ENCODE results near the gene ZNF23.
A peak's percentile ranks its signal among the peaks of the same experiment; 100 is the strongest.

Gene ZNF23

DNA sequence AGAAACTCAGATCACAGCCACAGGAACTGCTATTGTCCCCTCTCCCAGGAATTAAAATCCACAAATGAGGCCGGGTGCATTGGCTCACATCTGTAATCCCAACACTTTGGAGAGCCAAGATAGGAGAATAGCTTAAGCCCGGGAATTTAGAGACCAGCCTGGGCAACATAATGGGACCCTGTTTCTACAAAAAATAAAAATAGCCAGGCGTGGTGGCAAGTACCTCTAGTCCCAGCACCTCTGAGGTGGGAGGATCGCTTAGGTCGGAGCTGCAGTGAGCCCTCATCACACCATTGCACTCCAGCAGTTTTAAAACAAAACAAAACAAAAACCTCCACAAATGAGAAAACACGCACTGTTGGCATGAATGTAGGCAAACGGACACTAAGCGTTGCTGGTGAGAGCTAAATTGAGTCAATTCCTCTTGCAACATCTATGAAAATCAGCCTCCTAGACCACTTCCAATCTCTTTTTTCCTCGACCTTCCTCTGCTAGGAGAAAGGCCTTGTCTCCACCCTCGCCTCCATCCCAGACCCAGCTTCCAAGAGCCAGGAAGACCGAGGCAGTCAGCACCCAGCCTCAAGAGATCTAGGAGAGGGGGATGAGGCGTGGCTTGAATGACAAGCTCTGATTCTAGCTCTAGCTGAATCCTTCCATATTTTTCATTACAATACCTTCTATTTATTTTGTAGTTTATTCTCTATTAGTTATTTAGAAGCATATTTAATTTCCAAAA is 35.0 kb downstream of the ZNF23 start:
- no peak for DNase-seq

DNA sequence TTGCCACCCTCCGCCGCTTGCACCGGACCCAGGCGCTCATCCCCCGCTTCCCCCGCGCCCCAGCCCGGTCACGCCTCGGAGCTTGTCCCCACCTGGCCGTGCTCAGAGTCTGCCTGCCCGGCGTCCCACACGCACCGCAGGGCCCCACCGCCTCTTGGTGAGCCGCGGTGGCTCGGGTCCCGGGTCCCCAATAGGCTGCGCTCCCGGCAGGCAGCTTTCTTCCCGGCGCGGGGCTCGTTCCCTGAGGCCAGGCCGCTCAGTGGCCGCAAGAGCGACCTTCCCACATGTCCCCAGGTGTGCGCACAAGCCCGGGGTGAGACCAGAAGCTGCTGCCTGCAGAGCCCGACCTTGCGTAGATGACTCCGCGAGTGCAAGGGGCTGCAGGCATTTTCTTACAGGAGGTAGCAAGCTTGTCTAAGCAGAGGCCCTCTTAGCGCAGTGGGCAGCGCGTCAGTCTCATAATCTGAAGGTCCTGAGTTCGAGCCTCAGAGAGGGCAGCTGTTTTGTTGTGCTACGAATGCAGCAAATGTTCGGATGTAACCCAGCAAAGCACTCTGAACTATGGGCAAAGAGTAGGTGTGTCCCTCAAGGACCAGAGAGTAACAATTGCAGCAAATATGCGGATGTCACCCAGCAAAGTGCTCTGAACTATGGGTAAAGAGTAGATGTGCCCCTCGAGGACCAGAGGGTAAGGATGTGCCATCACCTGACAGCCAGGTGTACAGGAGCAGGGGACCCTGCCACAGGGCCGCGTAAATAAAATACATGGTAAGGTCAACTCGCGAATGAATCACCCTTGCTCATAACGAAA is 35.8 kb downstream of the ZNF23 start:
- peak in 4 of 56 donors; percentile 3 to 11 (median 6) for DNase-seq

GRCh38 chr16:71425746-71426068 is 36.3 kb downstream of the ZNF23 start:
- no peak for DNase-seq

- no peak for DNase-seq
Observed at GRCh38 chr16:71424626-71425025, 37.4 kb downstream of the ZNF23 start.

GRCh38 chr16:71423865-71424264 is 38.2 kb downstream of the ZNF23 start:
- DNase-seq: no peak

GRCh38 chr16:71423016-71423415 is 39.0 kb downstream of the ZNF23 start:
- DNase-seq: no peak

DNA sequence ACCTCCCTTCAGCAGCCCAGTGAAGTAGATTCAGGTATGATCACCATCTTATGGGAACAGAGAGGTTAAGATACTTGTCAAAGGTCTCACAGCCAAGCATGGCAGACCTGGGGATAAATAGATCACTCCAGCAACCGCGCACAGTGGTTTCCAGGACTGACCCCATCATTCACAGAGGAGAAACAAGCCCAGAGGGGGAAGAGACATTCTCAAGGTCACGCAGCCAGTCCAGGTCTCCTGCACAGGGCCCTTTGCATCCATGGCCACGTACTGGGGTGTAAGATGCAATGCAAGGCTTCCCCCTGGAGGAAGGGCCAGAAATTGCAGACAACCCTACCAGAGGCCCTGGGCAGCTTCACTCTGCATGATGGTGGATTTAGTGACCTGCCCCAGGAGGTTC is 40.1 kb downstream of the ZNF23 start:
- DNase-seq: no peak

DNA sequence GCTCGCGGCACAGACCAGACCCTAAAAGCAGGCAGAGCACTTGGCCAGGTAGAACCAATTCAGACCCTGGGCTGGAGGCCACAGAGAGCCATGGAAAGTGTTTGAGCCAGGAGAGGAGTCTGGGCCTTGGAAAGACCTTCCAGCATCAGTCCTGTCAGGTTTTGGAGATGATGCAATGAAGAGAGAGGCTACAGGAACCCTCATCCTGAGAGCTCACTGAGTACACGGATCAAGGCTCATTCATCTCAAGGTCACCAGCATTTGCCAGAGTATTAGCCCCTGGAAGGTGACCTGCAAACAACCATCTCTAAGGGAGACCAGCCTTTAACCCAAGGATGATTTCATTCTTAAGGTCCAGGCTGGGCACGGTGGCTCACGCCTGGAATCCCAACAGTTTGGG is 48.0 kb downstream of the ZNF23 start:
- no peak for DNase-seq

GRCh38 chr16:71413341-71413740 is 48.7 kb downstream of the ZNF23 start:
- no peak for DNase-seq

DNA sequence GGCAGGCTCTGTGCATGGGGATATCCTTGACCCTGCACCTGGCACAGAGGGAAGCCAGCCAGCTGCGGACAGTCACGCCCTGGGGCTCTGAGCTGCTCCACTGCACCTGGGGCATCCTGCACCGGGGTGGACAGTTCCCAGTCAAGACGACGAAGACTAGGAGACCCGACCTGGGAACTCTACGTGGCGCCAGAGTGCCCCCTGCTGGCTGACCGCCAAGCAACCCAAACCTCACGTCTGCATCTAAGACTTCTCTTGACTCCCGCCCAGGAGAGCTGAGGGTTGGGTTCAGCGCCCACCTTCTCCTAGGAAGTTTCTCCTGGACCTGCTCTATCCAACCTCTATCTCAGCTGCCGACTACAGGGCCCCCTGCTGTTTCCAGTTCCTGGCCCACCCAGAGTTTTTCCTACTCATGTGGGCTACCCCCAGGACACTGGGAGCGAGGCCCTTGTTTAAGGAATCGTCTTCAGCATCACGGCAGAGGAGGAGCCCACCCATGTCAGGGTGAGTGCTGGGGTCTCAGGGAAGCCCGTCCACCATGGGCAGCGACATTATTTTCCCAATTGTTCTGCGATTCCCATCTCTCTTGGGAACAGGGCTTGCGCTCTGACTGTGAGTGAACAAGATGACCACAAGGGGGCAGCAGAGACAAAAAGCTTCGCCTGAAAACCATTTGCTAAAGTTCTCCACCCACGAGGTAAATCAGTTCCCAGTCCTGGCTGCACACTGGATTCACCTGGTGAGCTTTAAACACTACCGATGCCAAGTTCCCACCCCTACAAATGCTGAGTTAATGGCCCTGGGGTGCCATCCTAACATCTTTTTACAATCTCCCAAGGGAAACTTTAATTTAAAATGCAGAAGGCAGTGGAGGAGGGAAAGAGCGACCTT is 49.5 kb downstream of the ZNF23 start:
- peak in 49 of 56 donors; percentile 0 to 74 (median 31) for DNase-seq

GRCh38 chr16:71410146-71410545 is 51.9 kb downstream of the ZNF23 start:
- no peak for DNase-seq

- DNase-seq: no peak
Observed at GRCh38 chr16:71409011-71409775, 52.9 kb downstream of the ZNF23 start.

- DNase-seq: no peak
Observed at GRCh38 chr16:71408536-71408935, 53.5 kb downstream of the ZNF23 start.

DNA sequence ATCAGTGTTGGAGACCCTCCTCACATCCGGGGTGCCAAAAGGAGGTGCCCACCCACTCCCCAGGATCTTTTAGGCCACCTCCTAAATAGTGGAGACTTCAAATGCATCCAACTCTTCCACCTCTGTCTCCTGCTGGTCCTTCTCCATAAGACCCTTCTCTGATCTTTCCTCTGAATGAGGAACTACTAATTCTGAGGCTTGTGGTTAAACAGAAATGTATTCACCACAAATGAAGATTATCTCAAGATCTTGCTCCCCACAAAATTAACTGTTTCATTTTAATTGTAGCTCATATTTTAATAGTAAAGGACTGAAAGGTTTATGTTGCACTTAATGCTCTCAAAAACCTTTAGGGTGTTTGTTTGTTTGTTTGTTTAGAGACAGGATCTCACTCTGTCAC is 54.3 kb downstream of the ZNF23 start:
- no peak for DNase-seq

DNA sequence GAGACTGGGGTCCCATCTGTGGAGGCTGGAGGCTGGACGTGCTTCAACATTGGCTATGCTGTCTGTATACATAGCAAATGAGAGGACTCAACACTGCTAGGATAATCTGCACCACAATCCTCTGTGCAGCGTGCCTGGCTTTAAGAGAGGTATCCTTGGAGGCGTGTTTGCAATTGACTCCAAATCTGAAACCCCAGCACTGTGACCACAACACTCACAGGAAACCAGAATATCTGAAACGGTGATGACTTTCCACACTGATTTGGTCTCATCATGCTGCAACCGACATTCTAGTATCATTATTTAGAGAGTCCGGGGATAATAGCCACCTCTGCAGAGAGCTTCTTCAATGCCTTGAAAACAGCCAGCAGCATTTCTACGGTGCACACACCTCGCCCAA is 55.3 kb downstream of the ZNF23 start:
- no peak for DNase-seq

DNA sequence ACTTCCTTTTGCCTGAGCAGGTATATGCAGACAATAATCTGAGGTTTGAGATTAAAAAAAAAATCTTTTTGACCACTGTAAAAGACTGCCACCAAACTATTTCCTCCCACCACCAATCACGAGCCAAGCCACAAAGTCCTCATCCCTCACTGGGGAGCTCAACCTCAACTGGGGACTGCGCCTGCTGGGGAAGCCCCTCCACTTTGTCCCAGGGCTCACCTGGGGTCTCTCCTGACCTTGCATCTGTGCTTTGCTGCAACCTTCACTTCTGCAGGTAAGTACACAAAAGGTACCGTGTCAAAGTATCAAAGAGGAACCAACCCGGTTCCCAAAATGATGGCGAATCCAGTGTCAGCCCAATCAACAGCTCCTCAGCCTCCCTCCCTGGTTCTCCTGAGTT is 55.7 kb downstream of the ZNF23 start:
- no peak for DNase-seq

GRCh38 chr16:71404364-71404763 is 57.7 kb downstream of the ZNF23 start:
- no peak for DNase-seq

- no peak for DNase-seq
Observed at GRCh38 chr16:71402674-71403073, 59.4 kb downstream of the ZNF23 start.

- DNase-seq: no peak
Observed at GRCh38 chr16:71402007-71402406, 60.0 kb downstream of the ZNF23 start.

DNA sequence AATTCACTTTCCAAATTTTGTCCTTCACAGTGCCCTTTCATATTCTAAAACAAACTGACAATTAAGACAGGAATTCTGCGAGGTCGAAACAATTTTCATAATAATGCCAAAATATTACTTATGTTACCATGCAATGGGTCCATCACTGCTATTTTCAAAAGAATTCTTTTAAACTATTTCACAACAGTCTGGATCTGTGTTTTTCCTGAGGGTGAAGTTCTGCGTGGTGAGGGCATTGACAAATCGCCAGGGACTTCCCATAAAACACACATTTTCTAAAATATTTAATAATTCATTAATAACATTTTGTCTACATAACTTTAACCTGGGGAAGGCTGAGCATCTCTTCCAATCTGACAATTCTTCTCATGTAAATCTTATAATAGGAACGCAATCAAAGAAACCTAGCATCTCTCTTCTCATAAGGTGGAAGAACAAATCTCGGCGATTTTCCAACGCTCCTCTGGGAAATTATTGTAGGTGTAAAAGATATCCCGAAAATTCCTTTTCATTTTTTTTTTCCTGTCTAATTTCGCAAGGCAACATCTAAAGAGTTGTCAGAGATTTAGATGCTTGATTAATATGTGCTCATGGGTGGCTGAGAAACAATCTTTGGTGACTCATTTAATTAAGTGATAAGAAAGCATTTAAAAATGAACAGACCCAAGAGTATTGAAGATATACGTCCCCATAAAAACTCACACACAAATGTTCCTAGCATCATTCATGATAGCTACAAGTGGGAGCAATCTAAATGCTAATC is 62.1 kb downstream of the ZNF23 start:
- DNase-seq: no peak

All from nucleus accumbens (tissue), 56 donors.